Activated naive CD4-positive, alpha-beta T cell treated with anti-CD3 and anti-CD28 coated beads, Interleukin-2, amount 10 ng/mL, durations not matched to agents 7 days and 5 days (primary cell): ENCODE measurements around the gene KCNQ2.

Experiments
- CTCF ChIA-PET: fragments of 350-600 bp; sonication (Branson Sonifier 250); formaldehyde crosslinking; loops from one replicate; lab custom pipeline; 2021; ENCODE audit warnings: antibody characterized with exemption; lab: Charles Lee
- DNase-seq: peaks from one replicate; pipeline ENCODE4 v3.0.0-alpha.2; 2020
- H3K27ac Mint-ChIP-seq: one replicate; pipeline ENCODE4 v1.8.0; 2021; ENCODE audit warnings: mild to moderate bottlenecking, moderate library complexity, mixed read lengths
- H3K27me3 Mint-ChIP-seq: one replicate; pipeline ENCODE4 v1.8.0; 2021; ENCODE audit warnings: mild to moderate bottlenecking, mixed read lengths
- H3K36me3 Mint-ChIP-seq: one replicate; pipeline ENCODE4 v1.8.0; 2021; ENCODE audit warnings: mixed read lengths
- H3K4me1 Mint-ChIP-seq: one replicate; pipeline ENCODE4 v1.8.0; 2021; ENCODE audit warnings: mixed read lengths
- H3K4me3 Mint-ChIP-seq: one replicate; pipeline ENCODE4 v1.8.0; 2021; ENCODE audit warnings: mild to moderate bottlenecking, moderate library complexity, mixed read lengths
- H3K9me3 Mint-ChIP-seq: one replicate; pipeline ENCODE4 v1.8.0; 2021; ENCODE audit warnings: mixed read lengths

KCNQ2 gene

GRCh38 chr20:63354636-63355350 is 117.7 kb downstream of the KCNQ2 start:
- Mint-ChIP-seq H3K4me3 (no peak overlapping the region), H3K9me3 (peaks cover 13% of the 10 kb centered on the region), H3K36me3 (no peaks in the 10 kb centered on the region), H3K27ac (no peak overlapping the region), H3K4me1 (no peaks in the 10 kb centered on the region), H3K27me3 (peaks cover 16% of the 10 kb centered on the region)
- DNase-seq: no peak
- CTCF ChIA-PET: no interaction called here

GRCh38 chr20:63352811-63353221 is 119.6 kb downstream of the KCNQ2 start:
- H3K9me3 Mint-ChIP-seq: peaks cover 13% of the 10 kb centered on the region
- H3K4me3 Mint-ChIP-seq: no peak overlapping the region
- no peaks in the 10 kb centered on the region for H3K36me3 Mint-ChIP-seq
- peaks cover 3% of the 10 kb centered on the region for H3K27me3 Mint-ChIP-seq
- DNase-seq: no peak
- CTCF ChIA-PET: no interaction called here
- no peak overlapping the region for H3K27ac Mint-ChIP-seq
- no peaks in the 10 kb centered on the region for H3K4me1 Mint-ChIP-seq

- H3K9me3 Mint-ChIP-seq: peaks cover 13% of the 10 kb centered on the region
- H3K27me3 Mint-ChIP-seq: peaks cover 3% of the 10 kb centered on the region
- CTCF ChIA-PET: no interaction called here
- no peaks in the 10 kb centered on the region for H3K4me1 Mint-ChIP-seq
- no peak overlapping the region for H3K27ac Mint-ChIP-seq
- H3K4me3 Mint-ChIP-seq: no peak overlapping the region
- no peaks in the 10 kb centered on the region for H3K36me3 Mint-ChIP-seq
- DNase-seq: no peak
Observed at GRCh38 chr20:63351811-63352591, 120.5 kb downstream of the KCNQ2 start.

- Mint-ChIP-seq H3K4me1 (no peaks in the 10 kb centered on the region), H3K36me3 (no peaks in the 10 kb centered on the region), H3K9me3 (peaks cover 13% of the 10 kb centered on the region), H3K27me3 (peaks cover 3% of the 10 kb centered on the region), H3K4me3 (no peak overlapping the region), H3K27ac (no peak overlapping the region)
- DNase-seq: no peak
- CTCF ChIA-PET: no interaction called here
Observed at GRCh38 chr20:63351326-63351700, 121.1 kb downstream of the KCNQ2 start.

GRCh38 chr20:63350597-63351325 is 121.7 kb downstream of the KCNQ2 start:
- peaks cover 3% of the 10 kb centered on the region for H3K27me3 Mint-ChIP-seq
- H3K27ac Mint-ChIP-seq: no peak overlapping the region
- H3K36me3 Mint-ChIP-seq: no peaks in the 10 kb centered on the region
- peaks cover 13% of the 10 kb centered on the region for H3K9me3 Mint-ChIP-seq
- H3K4me1 Mint-ChIP-seq: no peaks in the 10 kb centered on the region
- CTCF ChIA-PET: no interaction called here
- no peak for DNase-seq
- no peak overlapping the region for H3K4me3 Mint-ChIP-seq
